SJCRH30 (cell line): ENCODE measurements around the gene PRRT1B. TPM values are rescaled to one million over a fixed set of nuclear protein-coding genes. Genes with fewer than 3 reads are reported as not detected.

ENCODE experiments used
- DNase-seq, 2 experiments: peaks; one replicate each; pipeline ENCODE4 v3.0.0-alpha.2; 2015 to 2020
- H3K27ac ChIP-seq: fragments of 250-450 bp; sonication (Bioruptor Pico); 2 replicates; pipeline ENCODE4 v1.5.1; 2020; ENCODE audit warnings: mild to moderate bottlenecking, moderate library complexity
- H3K27me3 ChIP-seq: fragments of 250-450 bp; sonication (Bioruptor Pico); 2 replicates; pipeline ENCODE4 v1.5.1; 2020; ENCODE audit warnings: mild to moderate bottlenecking, moderate library complexity
- H3K36me3 ChIP-seq: fragments of 250-450 bp; sonication (Bioruptor Pico); 2 replicates; pipeline ENCODE4 v1.5.1; 2020; ENCODE audit warnings: mild to moderate bottlenecking, moderate library complexity
- H3K4me1 ChIP-seq: fragments of 250-450 bp; sonication (Bioruptor Pico); 2 replicates; pipeline ENCODE4 v1.5.1; 2020; ENCODE audit warnings: mild to moderate bottlenecking, moderate library complexity
- H3K4me3 ChIP-seq: fragments of 250-450 bp; sonication (Bioruptor Pico); 2 replicates; pipeline ENCODE4 v1.5.1; 2020; ENCODE audit warnings: mild to moderate bottlenecking, moderate library complexity
- H3K9me3 ChIP-seq: fragments of 250-450 bp; sonication (Bioruptor Pico); replicated peaks from 2 replicates; pipeline ENCODE4 v1.5.1; 2020; ENCODE audit warnings: mild to moderate bottlenecking, moderate library complexity
- total RNA-seq: library from RNA; depleted of rRNA; stranded (reverse); fragments of >200 nt; shearing (Covaris generic); gene quantifications from 2 replicates; pipeline ENCODE4 v1.2.3, GENCODE V29; 2014

PRRT1B gene
- total RNA-seq, 1 experiment from 2014 or later = not detected

DNA sequence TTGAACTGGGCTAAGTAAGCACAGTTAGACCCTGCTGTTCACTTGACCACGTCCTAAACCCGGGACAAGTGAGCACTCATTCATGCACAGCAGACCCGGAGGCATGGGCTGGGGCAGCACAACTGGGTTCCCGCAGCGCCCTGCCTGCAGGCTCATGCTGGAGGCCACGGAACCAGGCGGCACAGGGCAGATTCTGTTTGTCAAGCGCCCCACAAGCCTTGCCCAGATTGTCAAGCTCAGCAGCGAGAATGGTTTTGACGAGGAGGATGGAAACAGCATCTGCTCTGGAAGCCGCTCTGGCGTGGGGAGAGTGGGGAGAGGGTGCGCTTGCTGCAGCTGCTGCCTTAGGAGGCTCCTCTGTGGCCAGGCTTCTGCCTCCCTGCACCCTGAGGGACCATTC, 32.7 kb downstream of the PRRT1B start:
- DNase-seq = no peak
- Histone ChIP-seq H3K4me1 (no peaks in the 10 kb centered on the region), H3K36me3 (peaks cover 29% of the 10 kb centered on the region), H3K27me3 (no peaks in the 10 kb centered on the region), H3K27ac (no peak overlapping the region), H3K4me3 (no peak overlapping the region), H3K9me3 (no peaks in the 10 kb centered on the region)

DNA sequence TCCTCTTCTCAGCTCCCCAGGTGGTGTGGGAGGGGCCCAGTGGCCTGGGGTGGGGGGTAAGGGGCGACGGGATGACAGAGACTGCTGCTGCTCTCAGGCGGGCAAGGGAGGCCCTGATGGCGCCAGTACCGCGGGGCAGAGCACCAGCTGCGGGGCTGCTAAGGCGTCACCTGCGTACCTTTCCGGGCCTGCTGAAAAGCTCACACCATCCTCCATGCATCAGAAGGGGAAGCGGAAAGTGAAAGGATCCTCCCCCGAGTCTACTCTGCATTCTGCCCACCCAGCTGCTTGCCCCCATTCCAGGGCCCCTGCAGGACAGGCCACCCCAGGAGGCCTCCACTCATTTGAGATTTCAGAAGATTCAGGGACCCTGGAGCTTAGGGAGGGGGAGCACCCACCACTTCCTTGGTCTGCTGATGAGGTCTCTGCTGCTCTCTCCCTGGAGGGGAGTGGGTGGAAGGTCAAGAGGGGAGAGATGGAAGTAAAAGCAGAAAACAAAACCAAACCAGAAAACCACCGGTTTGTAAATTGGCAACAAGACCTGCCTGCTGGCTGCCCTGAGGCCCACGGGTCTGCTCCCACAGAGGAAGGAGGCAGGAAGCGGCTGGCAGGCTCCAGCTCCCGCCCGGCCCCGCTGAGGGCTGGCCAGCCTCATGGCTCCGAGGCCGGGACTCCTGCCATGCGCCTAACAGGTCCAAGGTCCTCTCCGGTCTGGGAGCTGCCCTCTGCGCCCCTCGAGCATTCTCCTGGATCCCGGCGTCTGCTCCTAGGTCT, 33.6 kb downstream of the PRRT1B start:
- no peak overlapping the region for H3K4me3 ChIP-seq
- peaks cover 37% of the 10 kb centered on the region for H3K36me3 ChIP-seq

DNA sequence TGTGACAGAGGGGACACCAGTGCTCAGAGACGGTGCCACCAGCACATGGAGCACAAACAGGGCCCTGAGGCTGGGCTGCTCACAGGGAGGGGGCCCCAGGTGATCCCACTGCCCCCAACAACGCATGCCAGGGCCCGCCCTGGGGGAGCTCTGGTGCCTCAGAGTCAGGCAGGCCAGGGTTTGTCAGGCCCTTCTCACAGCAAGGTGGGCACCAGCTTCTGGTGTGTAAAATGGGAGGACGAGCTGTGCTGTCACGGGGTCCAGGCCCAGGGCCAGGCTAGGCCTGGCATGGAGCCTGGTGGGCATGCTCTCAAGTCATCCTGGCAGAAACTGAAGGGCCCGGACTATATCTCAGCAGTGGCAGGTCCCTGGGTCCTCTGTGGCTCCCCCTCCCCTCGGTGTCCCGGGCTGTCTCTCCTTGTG, 34.5 kb downstream of the PRRT1B start:
- H3K9me3 ChIP-seq = no peaks in the 10 kb centered on the region
- no peak for DNase-seq
- no peaks in the 10 kb centered on the region for H3K4me1 ChIP-seq
- peaks cover 44% of the 10 kb centered on the region for H3K36me3 ChIP-seq
- H3K4me3 ChIP-seq = no peak overlapping the region
- no peak overlapping the region for H3K27ac ChIP-seq
- H3K27me3 ChIP-seq = no peaks in the 10 kb centered on the region

More for the DNA sequence above, 33.6 kb downstream of the PRRT1B start:
- H3K27ac ChIP-seq = no peak overlapping the region
- no peaks in the 10 kb centered on the region for H3K27me3 ChIP-seq
- H3K9me3 ChIP-seq = no peaks in the 10 kb centered on the region
- no peaks in the 10 kb centered on the region for H3K4me1 ChIP-seq
- no peak for DNase-seq

- no peak overlapping the region for H3K4me3 ChIP-seq
- no peaks in the 10 kb centered on the region for H3K9me3 ChIP-seq
- H3K27ac ChIP-seq = no peak overlapping the region
- no peak for DNase-seq
- H3K27me3 ChIP-seq = no peaks in the 10 kb centered on the region
- H3K4me1 ChIP-seq = no peaks in the 10 kb centered on the region
- H3K36me3 ChIP-seq = peaks cover 48% of the 10 kb centered on the region
Measured at GRCh38 chr9:131580358-131580757, 35.0 kb downstream of the PRRT1B start.

- H3K27ac ChIP-seq = no peak overlapping the region
- no peaks in the 10 kb centered on the region for H3K4me1 ChIP-seq
- no peaks in the 10 kb centered on the region for H3K27me3 ChIP-seq
- DNase-seq = no peak
- no peak overlapping the region for H3K4me3 ChIP-seq
- peaks cover 45% of the 10 kb centered on the region for H3K36me3 ChIP-seq
- H3K9me3 ChIP-seq = no peaks in the 10 kb centered on the region
Measured at GRCh38 chr9:131582056-131582455, 36.7 kb downstream of the PRRT1B start.

GRCh38 chr9:131582466-131583336, 37.4 kb downstream of the PRRT1B start:
- DNase-seq = no peak
- Histone ChIP-seq H3K36me3 (peaks cover 46% of the 10 kb centered on the region), H3K27ac (no peak overlapping the region), H3K4me3 (no peak overlapping the region), H3K27me3 (no peaks in the 10 kb centered on the region), H3K9me3 (no peaks in the 10 kb centered on the region), H3K4me1 (no peaks in the 10 kb centered on the region)

DNA sequence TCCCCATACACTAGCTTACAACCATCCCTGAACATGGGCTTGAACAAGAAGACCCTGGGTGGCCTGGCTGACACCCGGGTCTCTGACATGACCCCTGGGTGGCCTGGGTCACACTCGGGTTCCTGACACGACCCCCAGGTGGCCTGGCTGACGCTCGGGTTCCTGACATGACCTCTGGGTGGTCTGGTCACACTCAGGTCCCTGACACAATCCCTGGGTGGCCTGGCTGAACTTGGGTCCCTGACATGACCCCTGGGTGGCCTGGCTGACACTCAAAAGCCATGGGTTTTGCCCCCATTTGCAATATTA, 38.0 kb downstream of the PRRT1B start:
- DNase-seq = peak in 1 of 2 experiments; percentile 12
- Histone ChIP-seq H3K4me3 (no peak overlapping the region), H3K4me1 (no peaks in the 10 kb centered on the region), H3K36me3 (peaks cover 45% of the 10 kb centered on the region), H3K27me3 (no peaks in the 10 kb centered on the region), H3K27ac (no peak overlapping the region), H3K9me3 (no peaks in the 10 kb centered on the region)

DNA sequence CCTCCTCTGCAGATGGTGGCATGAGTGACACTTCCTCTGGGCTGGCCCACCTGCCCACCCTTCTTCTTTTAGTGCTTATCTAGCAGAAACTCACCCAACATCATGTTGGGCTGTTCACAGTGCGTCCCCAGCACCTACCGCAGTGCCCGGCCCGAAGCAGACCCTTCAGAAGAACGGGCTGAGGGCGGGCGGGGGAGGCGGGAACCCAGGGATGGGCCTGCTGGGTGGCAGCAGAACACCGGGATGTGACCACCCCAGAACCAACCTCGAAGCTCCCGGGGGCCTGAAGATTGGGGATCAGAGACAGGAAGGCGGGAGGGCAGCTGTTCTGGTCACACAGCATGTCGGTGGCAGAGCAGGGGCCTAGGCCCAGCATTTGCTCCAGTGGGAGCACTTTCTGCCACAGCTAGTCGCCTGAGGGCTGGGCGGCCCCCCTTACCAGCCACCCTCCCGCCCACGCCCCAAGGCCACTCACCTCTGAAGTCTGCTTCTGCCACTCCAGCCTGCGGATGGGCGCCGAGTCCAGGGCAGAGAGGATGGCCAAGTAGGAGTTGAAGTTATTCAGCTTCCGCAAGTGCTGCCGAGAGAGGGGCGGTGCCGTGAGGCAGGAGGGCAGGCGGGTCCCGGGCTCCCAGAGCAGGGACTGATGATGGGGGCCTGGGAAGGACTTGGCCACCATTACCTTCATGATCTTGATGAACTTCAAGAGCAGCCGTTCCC, 38.7 kb downstream of the PRRT1B start:
- Histone ChIP-seq H3K36me3 (peaks cover 49% of the 10 kb centered on the region), H3K9me3 (no peaks in the 10 kb centered on the region), H3K27ac (no peak overlapping the region)

DNA sequence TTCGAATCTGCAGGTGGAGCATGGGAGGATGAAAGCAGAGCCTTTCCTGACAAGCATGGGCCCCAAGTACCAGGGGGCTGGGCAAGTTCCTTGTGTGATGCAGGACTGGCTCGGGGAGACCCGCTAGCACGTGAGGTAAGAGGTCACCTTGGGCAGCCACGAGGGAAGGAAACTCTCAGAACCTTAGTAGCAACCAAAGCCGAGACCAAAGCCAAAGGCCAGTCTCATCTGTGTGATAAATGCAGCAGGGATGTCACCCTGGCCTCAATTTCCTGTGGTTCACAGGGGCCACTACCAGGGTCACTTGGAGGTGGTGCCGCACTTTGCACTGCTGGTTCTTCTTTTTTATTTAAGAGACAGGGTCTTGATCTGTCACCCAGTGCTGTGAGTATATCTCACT, 39.5 kb downstream of the PRRT1B start:
- Histone ChIP-seq H3K27me3 (no peaks in the 10 kb centered on the region), H3K4me3 (no peak overlapping the region), H3K27ac (no peak overlapping the region), H3K36me3 (peaks cover 48% of the 10 kb centered on the region), H3K9me3 (no peaks in the 10 kb centered on the region), H3K4me1 (no peaks in the 10 kb centered on the region)
- DNase-seq = no peak

More for the DNA sequence above, 38.7 kb downstream of the PRRT1B start:
- no peaks in the 10 kb centered on the region for H3K4me1 ChIP-seq
- no peaks in the 10 kb centered on the region for H3K27me3 ChIP-seq
- no peak overlapping the region for H3K4me3 ChIP-seq
- DNase-seq = no peak

- Histone ChIP-seq H3K27me3 (no peaks in the 10 kb centered on the region), H3K4me1 (no peaks in the 10 kb centered on the region), H3K27ac (no peak overlapping the region), H3K36me3 (peaks cover 47% of the 10 kb centered on the region), H3K9me3 (no peaks in the 10 kb centered on the region), H3K4me3 (no peak overlapping the region)
- no peak for DNase-seq
Measured at GRCh38 chr9:131585375-131585774, 40.1 kb downstream of the PRRT1B start.

DNA sequence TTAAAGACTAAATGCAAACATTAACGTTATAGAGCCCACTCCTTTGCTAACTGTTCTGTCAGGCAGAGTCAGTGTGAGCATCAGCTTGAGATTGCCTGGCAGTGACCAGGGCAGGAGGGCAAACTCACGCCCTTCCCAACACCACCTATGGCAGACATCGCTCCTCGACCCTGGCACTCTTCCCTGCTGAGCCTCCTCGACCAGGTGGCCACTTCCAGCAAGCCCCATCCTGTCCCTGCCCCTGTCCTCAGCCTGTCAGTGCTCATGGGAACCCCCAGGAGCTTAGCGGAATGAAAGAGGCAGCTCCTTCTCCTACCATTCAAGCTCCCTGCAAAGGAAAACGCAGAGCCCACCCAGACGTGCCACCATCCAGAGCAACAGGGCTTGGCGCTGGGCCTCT, 42.0 kb downstream of the PRRT1B start:
- Histone ChIP-seq H3K4me3 (no peak overlapping the region), H3K9me3 (no peaks in the 10 kb centered on the region), H3K27ac (no peak overlapping the region), H3K36me3 (peaks cover 42% of the 10 kb centered on the region), H3K4me1 (peaks cover 16% of the 10 kb centered on the region), H3K27me3 (no peaks in the 10 kb centered on the region)
- DNase-seq = no peak

- DNase-seq = no peak
- Histone ChIP-seq H3K4me3 (no peak overlapping the region), H3K36me3 (peaks cover 40% of the 10 kb centered on the region), H3K9me3 (no peaks in the 10 kb centered on the region), H3K27ac (no peak overlapping the region), H3K4me1 (peaks cover 22% of the 10 kb centered on the region), H3K27me3 (no peaks in the 10 kb centered on the region)
Measured at GRCh38 chr9:131587906-131588305, 42.6 kb downstream of the PRRT1B start.

- Histone ChIP-seq H3K27ac (no peak overlapping the region), H3K36me3 (peaks cover 37% of the 10 kb centered on the region), H3K27me3 (no peaks in the 10 kb centered on the region), H3K9me3 (no peaks in the 10 kb centered on the region), H3K4me3 (no peak overlapping the region), H3K4me1 (peaks cover 26% of the 10 kb centered on the region)
- no peak for DNase-seq
Measured at GRCh38 chr9:131588396-131588795, 43.1 kb downstream of the PRRT1B start.

GRCh38 chr9:131589124-131589711, 43.9 kb downstream of the PRRT1B start:
- no peaks in the 10 kb centered on the region for H3K9me3 ChIP-seq
- H3K27ac ChIP-seq = no peak overlapping the region
- no peak overlapping the region for H3K4me3 ChIP-seq
- no peaks in the 10 kb centered on the region for H3K27me3 ChIP-seq
- DNase-seq = no peak
- peaks cover 31% of the 10 kb centered on the region for H3K36me3 ChIP-seq
- H3K4me1 ChIP-seq = peaks cover 31% of the 10 kb centered on the region

DNA sequence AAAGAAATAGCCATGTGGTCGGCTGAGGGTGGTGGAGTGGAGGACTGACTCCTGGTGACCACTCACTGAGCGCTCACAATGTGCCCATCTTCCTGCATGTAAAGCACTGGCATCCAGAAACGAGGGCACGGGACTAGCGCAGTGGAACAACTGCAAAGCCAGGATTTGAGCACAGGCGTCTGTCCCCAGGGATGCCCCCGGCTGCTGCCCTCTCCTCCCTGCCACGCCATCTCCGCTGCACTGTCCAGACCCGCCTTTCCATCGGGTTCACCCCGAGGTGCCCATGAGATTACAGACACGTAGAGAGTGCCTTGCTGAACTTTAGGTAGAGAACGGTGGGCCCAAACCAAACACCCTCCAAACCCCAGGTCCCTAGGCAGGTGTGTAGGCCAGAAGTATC, 44.7 kb downstream of the PRRT1B start:
- H3K9me3 ChIP-seq = no peaks in the 10 kb centered on the region
- no peaks in the 10 kb centered on the region for H3K27me3 ChIP-seq
- no peak overlapping the region for H3K27ac ChIP-seq
- peaks cover 23% of the 10 kb centered on the region for H3K36me3 ChIP-seq
- no peak overlapping the region for H3K4me3 ChIP-seq
- peaks cover 31% of the 10 kb centered on the region for H3K4me1 ChIP-seq
- DNase-seq = no peak
